Panc1 (cell line): ENCODE measurements around the gene FAM83E.

Experiments
- CTCF ChIP-seq: fragments of 450-650 bp; IDR thresholded peaks from 2 replicates; pipeline ENCODE4 v1.5.1; 2017; ENCODE audit warnings: mild to moderate bottlenecking
- POLR2AphosphoS5 ChIP-seq: IDR thresholded peaks from 2 replicates; pipeline ENCODE4 v1.6.1; 2012; ENCODE audit warnings: mild to moderate bottlenecking, low read depth, low read length, moderate library complexity
- REST ChIP-seq, 2 experiments: IDR thresholded peaks; 2 replicates each; pipeline ENCODE4 v1.6.1; 2011 to 2012; ENCODE audit warnings: low read depth in 2 of 2, control low read depth in 1 of 2, low read length in 1 of 2, mild to moderate bottlenecking in 1 of 2, moderate library complexity in 1 of 2; ENCODE audit not compliant: insufficient read depth in 1 of 2
- SIN3A ChIP-seq: IDR thresholded peaks from 2 replicates; pipeline ENCODE4 v1.6.1; 2012; ENCODE audit warnings: low read depth, mild to moderate bottlenecking, low read length, moderate library complexity, borderline replicate concordance; ENCODE audit not compliant: insufficient read depth
- TCF7L2 ChIP-seq: IDR thresholded peaks from 2 replicates; pipeline ENCODE4 v1.6.1; 2011; ENCODE audit warnings: mild to moderate bottlenecking, low read depth, low read length, inconsistent platforms

- TF ChIP-seq CTCF = no peak
- TF ChIP-seq POLR2AphosphoS5 = no peak
- TF ChIP-seq SIN3A = no peak
- no peak for TF ChIP-seq REST (IDR thresholded peaks at IDR 0.05; ENCODE audit: insufficient read depth in 1 of 2, low read depth in 2 of 2, low read length in 1 of 2)
- TF ChIP-seq TCF7L2 = no peak
These were observed 14.0 kb downstream of the FAM83E start for GRCh38 chr19:48600679-48601417.
